A549 (cell line): ENCODE measurements around the gene SLC22A31. TPM values are rescaled to one million over a fixed set of nuclear protein-coding genes. Genes with fewer than 3 reads are reported as not detected.

Source experiments
- ATAC-seq, 2 experiments: fragments of 200-7000 bp in 1 of 2; fragments of >200 bp in 1 of 2; cut with Nextera tagmentation in 1 of 2; cut with Tn5 transposase in 1 of 2; 3 replicates each; pipeline versions ENCODE4 v1.8.0 to v1.9.1; 2018 to 2020; ENCODE audit warnings: mild to moderate bottlenecking in 1 of 2, moderate library complexity in 1 of 2
- CTCF ChIA-PET: fragments of 300-600 bp; sonication (Branson Sonifier 250); formaldehyde crosslinking; extraction: SDS; loops from one replicate; lab custom pipeline; 2021; ENCODE audit warnings: antibody characterized with exemption, inconsistent platforms; lab: Yijun Ruan, JAX
- POLR2A ChIA-PET: fragments of 350-600 bp; formaldehyde crosslinking; extraction: SDS; loops from one replicate; lab custom pipeline; 2021; ENCODE audit warnings: antibody characterized with exemption, inconsistent platforms; lab: Yijun Ruan, JAX
- DNase-seq, 2 experiments: peaks; one replicate each; pipeline versions ENCODE4 v3.0.0 to v3.0.0-alpha.2; 2011 to 2016; ENCODE audit warnings: low read depth in 1 of 2, low spot score in 1 of 2
- FAIRE-seq: peaks from 2 replicates; lab custom pipeline; 2011; peaks lifted over from hg19 to GRCh38; lab: Jason Lieb, UNC
- H3K27ac ChIP-seq, 2 experiments: fragments of >200 bp; sonication (Bioruptor Twin); formaldehyde crosslinking; 3 replicates each; pipeline ENCODE4 v1.5.1; 2016 to 2017
- H3K4me1 ChIP-seq: fragments of >200 bp; sonication (Bioruptor Twin); formaldehyde crosslinking; 3 replicates; pipeline ENCODE4 v1.6.1; 2016
- H3K4me2 ChIP-seq: fragments of >200 bp; sonication (Bioruptor Twin); formaldehyde crosslinking; 3 replicates; pipeline ENCODE4 v1.6.1; 2016
- H3K4me3 ChIP-seq: fragments of >200 bp; sonication (Bioruptor Twin); formaldehyde crosslinking; 3 replicates; pipeline ENCODE4 v1.5.1; 2016
- H3K9me3 ChIP-seq: fragments of >200 bp; sonication (Bioruptor Twin); formaldehyde crosslinking; 3 replicates; pipeline ENCODE4 v1.6.1; 2016
- CBX2 ChIP-seq: fragments of 200-600 bp; sonication (generic); IDR thresholded peaks from 2 replicates; pipeline ENCODE4 v1.6.1; 2016; ENCODE audit warnings: low read depth, mild to moderate bottlenecking, borderline replicate concordance
- CBX8 ChIP-seq: fragments of 200-600 bp; sonication (generic); IDR thresholded peaks from 2 replicates; pipeline ENCODE4 v1.6.1; 2016
- CTCF ChIP-seq: fragments of >200 bp; sonication (Bioruptor Twin); formaldehyde crosslinking; IDR thresholded peaks from 3 replicates; pipeline ENCODE4 v1.5.1; 2016
- EHMT2 ChIP-seq: fragments of 200-600 bp; sonication (generic); IDR thresholded peaks from 2 replicates; pipeline ENCODE4 v1.6.1; 2016; ENCODE audit warnings: antibody characterized with exemption, low read depth, mild to moderate bottlenecking, moderate library complexity
- FOXS1 ChIP-seq: fragments of 250-450 bp; sonication (Bioruptor Pico); IDR thresholded peaks from 2 replicates; pipeline ENCODE4 v1.5.0; 2020; ENCODE audit warnings: mild to moderate bottlenecking, moderate library complexity
- HDAC2 ChIP-seq: fragments of 200-600 bp; sonication (generic); IDR thresholded peaks from 2 replicates; pipeline ENCODE4 v1.6.1; 2016
- HMGXB4 ChIP-seq: fragments of 250-450 bp; sonication (Bioruptor Pico); IDR thresholded peaks from 2 replicates; pipeline ENCODE4 v1.5.0; 2021; ENCODE audit warnings: mild to moderate bottlenecking, moderate library complexity, borderline replicate concordance
- HOXA7 ChIP-seq: fragments of 250-450 bp; sonication (Bioruptor Pico); IDR thresholded peaks from 2 replicates; pipeline ENCODE4 v1.5.0; 2020; ENCODE audit warnings: mild to moderate bottlenecking, moderate library complexity
- JUN ChIP-seq, 2 experiments: fragments of >200 bp; sonication (Bioruptor Twin); formaldehyde crosslinking; IDR thresholded peaks; 2 replicates in 1 of 2; 3 replicates in 1 of 2; pipeline ENCODE4 v1.6.1; 2016 to 2017
- KDM1A ChIP-seq: fragments of 200-600 bp; sonication (generic); IDR thresholded peaks from 2 replicates; pipeline ENCODE4 v1.6.1; 2016; ENCODE audit warnings: low read depth, mild to moderate bottlenecking
- MAX ChIP-seq: IDR thresholded peaks from 2 replicates; pipeline ENCODE4 v1.6.1; 2012
- NFE2L2 ChIP-seq: fragments of 150-350 bp; conservative IDR thresholded peaks from 2 replicates; pipeline ENCODE4 v1.6.1; 2014; ENCODE audit warnings: low read length
- NPAS2 ChIP-seq: fragments of 250-450 bp; sonication (Bioruptor Pico); IDR thresholded peaks from 2 replicates; pipeline ENCODE4 v1.8.0; 2022; ENCODE audit warnings: mild to moderate bottlenecking, moderate library complexity, borderline replicate concordance
- PBX3 ChIP-seq: IDR thresholded peaks from 2 replicates; pipeline ENCODE4 v1.6.1; 2012
- PHF8 ChIP-seq: fragments of 200-600 bp; sonication (generic); IDR thresholded peaks from 2 replicates; pipeline ENCODE4 v1.6.1; 2016; ENCODE audit warnings: low read depth, mild to moderate bottlenecking, antibody characterized with exemption, moderate library complexity, borderline replicate concordance
- RAD21 ChIP-seq, 2 experiments: fragments of >200 bp in 1 of 2; sonication (Bioruptor Twin) in 1 of 2; formaldehyde crosslinking in 1 of 2; IDR thresholded peaks in 1 of 2; conservative IDR thresholded peaks in 1 of 2; 2 replicates in 1 of 2; 3 replicates in 1 of 2; pipeline ENCODE4 v1.6.1; 2012 to 2018; ENCODE audit warnings: inconsistent platforms in 1 of 2
- SMC3 ChIP-seq: fragments of >200 bp; sonication (Bioruptor Twin); formaldehyde crosslinking; IDR thresholded peaks from 3 replicates; pipeline ENCODE4 v1.6.1; 2018; ENCODE audit warnings: inconsistent platforms
- USF2 ChIP-seq: fragments of 450-650 bp; IDR thresholded peaks from 2 replicates; pipeline ENCODE4 v1.6.1; 2014; ENCODE audit warnings: antibody characterized with exemption
- ZSCAN20 ChIP-seq: fragments of 250-450 bp; sonication (Bioruptor Pico); IDR thresholded peaks from 2 replicates; pipeline ENCODE4 v1.8.0; 2022; ENCODE audit warnings: mild to moderate bottlenecking, moderate library complexity
- WGBS: methylation state at CpG from one replicate; pipeline ENCODE4 v1.1.6; 2017; ENCODE audit errors: missing lambda C conversion rate; 5-methylcytosine and 5-hydroxymethylcytosine counted together
- polyA plus RNA-seq, 4 experiments: library from polyadenylated mRNA; depleted of rRNA in 3 of 4; stranded (reverse); fragments of >200 nt; fragmentation: RNase III in 1 of 4; extraction: RNeasy Plus Mini Kit Qiagen cat#74134 plus additional on column Dnase treatment in 1 of 4; gene quantifications; 2 replicates in 3 of 4; 3 replicates in 1 of 4; pipeline ENCODE4 v1.2.3, GENCODE V29; 2011 to 2017

SLC22A31 gene
- polyA plus RNA-seq, 2 of the 4 experiments (the other 2 are of a cell fraction) = 0.36 to 0.77 TPM

- TF ChIP-seq NPAS2 (CRISPR knock-in tag) (no peak), CBX2 (no peak), MAX (peak; percentile 31), JUN (IDR thresholded peaks at IDR 0.05) (no peak), HDAC2 (no peak), CBX8 (no peak), NFE2L2 (no peak), SMC3 (no peak), PBX3 (peak; percentile 92), ZSCAN20 (no peak), EHMT2 (no peak), KDM1A (no peak), USF2 (peak; percentile 41), PHF8 (no peak), FOXS1 (CRISPR knock-in tag) (no peak), HOXA7 (CRISPR knock-in tag) (no peak), CTCF (no peak), HMGXB4 (CRISPR knock-in tag) (no peak)
Observed at GRCh38 chr16:89171216-89172170, 28.8 kb downstream of the SLC22A31 start, which contains the start of gene CDH15 (continued).

- ChIA-PET POLR2A (no interaction called here), CTCF (interaction anchor here (0.6 to 1.8 kb wide), 4 partner anchors 230 to 433 kb away, joined by 3 to 6 read pairs (median 4); partner anchors contain the start of gene APRT)
- DNase-seq (peak in 1 of 2 experiments; percentile 41), FAIRE-seq (no peak), ATAC-seq (no peak; a peak in 1 of 6 replicates)
- peaks cover 21% of the 10 kb centered on the region for H3K4me1 ChIP-seq
- H3K27ac ChIP-seq = peak overlapping the region in 1 of 2 experiments; percentile 67; a peak in 2 of 6 replicates
- WGBS = 46% methylated on average over 28 of the region's 34 CpGs
- H3K4me2 ChIP-seq = peak overlapping the region; percentile 85
- H3K4me3 ChIP-seq = peak overlapping the region; percentile 37; the same call in 2 of the 3 replicates
- H3K9me3 ChIP-seq = no peaks in the 10 kb centered on the region
- TF ChIP-seq FOXS1 (CRISPR knock-in tag) (no peak), RAD21 (conservative IDR thresholded peaks at IDR 0.05 in 1 of 2, IDR thresholded peaks at IDR 0.05 in 1 of 2) (0 out of 5 replicates have a peak, but pooled peaks of 1 of the 2 experiments have one; percentile 11), CTCF (peak; percentile 17; the same call in 1 of the 3 replicates)
Observed at GRCh38 chr16:89170346-89171215, 29.8 kb downstream of the SLC22A31 start.
